Neural cell (in vitro differentiated cells): ENCODE results near the gene ZNF593. TPM values are rescaled to one million over a fixed set of nuclear protein-coding genes. Genes with fewer than 3 reads are reported as not detected.
A peak's percentile ranks its signal among the peaks of the same experiment; 100 is the strongest.

Experiments used
- H2AFZ ChIP-seq: fragments of 200-600, 300-800 bp; sonication (generic), shearing (Covaris generic); 2 replicates; pipeline ENCODE4 v1.6.0; 2014; ENCODE audit warnings: low read depth, mild to moderate bottlenecking, antibody characterized with exemption, low read length, moderate library complexity
- H3F3A ChIP-seq: fragments of 200-600 bp; shearing (Covaris generic); 2 replicates; pipeline ENCODE4 v1.6.1; 2016; ENCODE audit warnings: mild to moderate bottlenecking, moderate library complexity, mixed read lengths, antibody characterized with exemption, low read length; ENCODE audit not compliant: insufficient read depth, poor library complexity, severe bottlenecking
- H3K27ac ChIP-seq: fragments of 200-600, 300-800 bp; sonication (generic), shearing (Covaris generic); 2 replicates; pipeline ENCODE4 v1.5.1; 2014; ENCODE audit warnings: mild to moderate bottlenecking, low read length, moderate library complexity
- H3K27me3 ChIP-seq: fragments of 300-800, 200-600 bp; sonication (generic), shearing (Covaris generic); 2 replicates; pipeline ENCODE4 v1.6.0; 2014; ENCODE audit warnings: mild to moderate bottlenecking, low read depth, low read length, moderate library complexity; ENCODE audit not compliant: insufficient read depth
- H3K36me3 ChIP-seq: fragments of 300-800, 200-600 bp; sonication (generic), shearing (Covaris generic); 2 replicates; pipeline ENCODE4 v1.5.1; 2014; ENCODE audit warnings: mild to moderate bottlenecking, antibody characterized with exemption, low read length, moderate library complexity; ENCODE audit not compliant: insufficient read depth
- H3K4me2 ChIP-seq: fragments of 300-800, 200-600 bp; sonication (generic), shearing (Covaris generic); 2 replicates; pipeline ENCODE4 v1.6.0; 2014; ENCODE audit warnings: mild to moderate bottlenecking, low read length
- H3K4me3 ChIP-seq: fragments of 300-800, 200-600 bp; sonication (generic), shearing (Covaris generic); 2 replicates; pipeline ENCODE4 v1.5.1; 2014; ENCODE audit warnings: mild to moderate bottlenecking, low read length, moderate library complexity
- H3K79me2 ChIP-seq: fragments of 200-600 bp; shearing (Covaris generic); replicated peaks from 2 replicates; pipeline ENCODE4 v1.6.0; 2014; ENCODE audit warnings: mild to moderate bottlenecking, low read length, moderate library complexity; ENCODE audit not compliant: insufficient read depth
- H3K9ac ChIP-seq: fragments of 300-800, 200-600 bp; sonication (generic), shearing (Covaris generic); 2 replicates; pipeline ENCODE4 v1.6.1; 2016; ENCODE audit warnings: mild to moderate bottlenecking, low read length, mixed read lengths
- H3K9me2 ChIP-seq: fragments of 200-600 bp; shearing (Covaris generic); 2 replicates; pipeline ENCODE4 v1.6.1; 2016; ENCODE audit warnings: mild to moderate bottlenecking, low read length, mixed read lengths; ENCODE audit not compliant: insufficient read depth
- H3K9me3 ChIP-seq: fragments of 200-600, 300-800 bp; sonication (generic), shearing (Covaris generic); 2 replicates; pipeline ENCODE4 v1.6.1; 2016; ENCODE audit warnings: mild to moderate bottlenecking, mixed run types, low read length, moderate library complexity, mixed read lengths
- H4K20me1 ChIP-seq: fragments of 200-600 bp; shearing (Covaris generic); 2 replicates; pipeline ENCODE4 v1.6.1; 2016; ENCODE audit warnings: mild to moderate bottlenecking, mixed run types; ENCODE audit not compliant: insufficient read depth
- CTCF ChIP-seq: fragments of 450-650 bp; IDR thresholded peaks from 2 replicates; pipeline ENCODE4 v1.5.1; 2014; ENCODE audit warnings: antibody characterized with exemption, mild to moderate bottlenecking, moderate library complexity; ENCODE audit not compliant: poor library complexity, severe bottlenecking
- EP300 ChIP-seq: fragments of 450-650 bp; conservative IDR thresholded peaks from 2 replicates; pipeline ENCODE4 v1.6.1; 2014; ENCODE audit warnings: antibody characterized with exemption, mild to moderate bottlenecking, moderate library complexity; ENCODE audit not compliant: poor library complexity, severe bottlenecking
- EZH2 ChIP-seq: fragments of 200-600, 300-800 bp; shearing (Covaris generic), sonication (generic); IDR thresholded peaks from 2 replicates; pipeline ENCODE4 v1.6.1; 2014; ENCODE audit warnings: antibody characterized with exemption, low read length, borderline replicate concordance, mild to moderate bottlenecking; ENCODE audit not compliant: insufficient read depth, poor library complexity, severe bottlenecking
- MXI1 ChIP-seq: fragments of 450-650 bp; conservative IDR thresholded peaks from 2 replicates; pipeline ENCODE4 v1.6.1; 2014; ENCODE audit warnings: antibody characterized with exemption, mild to moderate bottlenecking; ENCODE audit not compliant: poor library complexity, severe bottlenecking
- POLR2AphosphoS5 ChIP-seq: IDR thresholded peaks from 2 replicates; pipeline ENCODE4 v1.6.1; 2012
- RAD21 ChIP-seq: fragments of 450-650 bp; conservative IDR thresholded peaks from 2 replicates; pipeline ENCODE4 v1.6.1; 2014; ENCODE audit warnings: antibody characterized with exemption, mild to moderate bottlenecking, moderate library complexity
- REST ChIP-seq: IDR thresholded peaks from 2 replicates; pipeline ENCODE4 v1.6.1; 2012; ENCODE audit warnings: borderline replicate concordance
- SMC3 ChIP-seq: fragments of 450-650 bp; conservative IDR thresholded peaks from 2 replicates; pipeline ENCODE4 v1.6.1; 2014; ENCODE audit warnings: antibody characterized with exemption, mild to moderate bottlenecking, moderate library complexity; ENCODE audit not compliant: poor library complexity
- TAF1 ChIP-seq: IDR thresholded peaks from 2 replicates; pipeline ENCODE4 v1.6.1; 2012; ENCODE audit warnings: low read depth
- polyA plus RNA-seq: library from polyadenylated mRNA; depleted of rRNA; stranded (reverse); fragments of >200 nt; gene quantifications from 2 replicates; pipeline ENCODE4 v1.2.3, GENCODE V29; 2014

ZNF593 gene
- polyA plus RNA-seq, 1 donor from 2014 or later, result 25.0 TPM

- Histone ChIP-seq H3K27ac (no peak overlapping the region), H3K9me3 (no peaks in the 10 kb centered on the region), H3K9ac (no peak overlapping the region), H3K36me3 (no peaks in the 10 kb centered on the region), H4K20me1 (no peaks in the 10 kb centered on the region), H3K79me2 (no peaks in the 10 kb centered on the region), H3K27me3 (peaks cover 23% of the 10 kb centered on the region), H3F3A (no peaks in the 10 kb centered on the region), H2AFZ (no peak overlapping the region), H3K4me3 (peak overlapping the region; percentile 61), H3K4me2 (no peak overlapping the region), H3K9me2 (no peaks in the 10 kb centered on the region)
- no peak for TF ChIP-seq RAD21
- TF ChIP-seq TAF1, result no peak
- no peak for TF ChIP-seq MXI1
- no peak for TF ChIP-seq EP300
- TF ChIP-seq POLR2AphosphoS5, result no peak
- TF ChIP-seq CTCF, result no peak
- no peak for TF ChIP-seq SMC3
- no peak for TF ChIP-seq REST
- no peak for TF ChIP-seq EZH2
Observed at GRCh38 chr1:26163684-26164035, 6.0 kb upstream of the ZNF593 start.

- Histone ChIP-seq H3K4me2 (no peak overlapping the region), H4K20me1 (no peaks in the 10 kb centered on the region), H3F3A (no peaks in the 10 kb centered on the region), H2AFZ (peak overlapping the region; percentile 51), H3K9me2 (no peaks in the 10 kb centered on the region), H3K79me2 (no peaks in the 10 kb centered on the region), H3K9me3 (no peaks in the 10 kb centered on the region), H3K27ac (no peak overlapping the region), H3K4me3 (peak overlapping the region; percentile 61), H3K27me3 (peaks cover 23% of the 10 kb centered on the region), H3K9ac (peak overlapping the region; percentile 67), H3K36me3 (no peaks in the 10 kb centered on the region)
- TF ChIP-seq CTCF (peak; percentile 89), TAF1 (no peak), SMC3 (peak; percentile 79), EP300 (no peak), REST (no peak), POLR2AphosphoS5 (peak; percentile 7), RAD21 (peak; percentile 65)
Observed at GRCh38 chr1:26164036-26164860, 5.5 kb upstream of the ZNF593 start.
